Measurements from ENCODE around the gene HIPK3. TPM values are rescaled to one million over a fixed set of nuclear protein-coding genes. Genes with fewer than 3 reads are reported as not detected.

HIPK3 gene
- total RNA-seq, 1 experiment from 2014 or later, result 51.4 TPM

GRCh38 chr11:33256031-33256812 lies 959 bp upstream of the HIPK3 start:
- H3K36me3 Mint-ChIP-seq (ENCODE audit: insufficient read depth, unreplicated experiment), result peaks cover 6% of the 10 kb centered on the region
- no peak for TF ChIP-seq CTCF (IDR thresholded peaks at IDR 0.05; ENCODE audit: unreplicated experiment)
- peaks cover 18% of the 10 kb centered on the region for H3K4me1 Mint-ChIP-seq (ENCODE audit: insufficient read depth, unreplicated experiment)
- ChIA-PET POLR2A (interaction anchor here (0.8 to 9.6 kb wide), 8 partner anchors 10 to 93 kb away, joined by 3 to 123 read pairs (median 4); partner anchors contain the start of gene CSTF3), CTCF (interaction anchor here (0.6 to 3.5 kb wide), 7 partner anchors 16 to 1885 kb away, joined by 3 to 20 read pairs (median 3); partner anchors contain the start of gene CSTF3)
- TSS peak; percentile 78 for BruUV-seq (replicated peaks)
- H3K27ac Mint-ChIP-seq (ENCODE audit: low read depth, unreplicated experiment), result peak overlapping the region; percentile 95
- DNase-seq (ENCODE audit: unreplicated experiment), result peak; percentile 51
- no peaks in the 10 kb centered on the region for H3K27me3 Mint-ChIP-seq (ENCODE audit: insufficient read depth, unreplicated experiment)
- H3K9me3 Mint-ChIP-seq (ENCODE audit: unreplicated experiment), result no peaks in the 10 kb centered on the region
- peak overlapping the region; percentile 90 for H3K4me3 Mint-ChIP-seq (ENCODE audit: unreplicated experiment)
- intact Hi-C loops (cut with micrococcal nuclease), result loop anchor here (5.0 kb wide), 1 partner anchor 436 kb away; no protein-coding TSS in a partner anchor

GRCh38 chr11:33256813-33257159 lies 395 bp upstream of the HIPK3 start:
- peaks cover 22% of the 10 kb centered on the region for H3K4me1 Mint-ChIP-seq (ENCODE audit: insufficient read depth, unreplicated experiment)
- H3K36me3 Mint-ChIP-seq (ENCODE audit: insufficient read depth, unreplicated experiment), result peaks cover 6% of the 10 kb centered on the region
- TF ChIP-seq CTCF (IDR thresholded peaks at IDR 0.05; ENCODE audit: unreplicated experiment), result no peak
- no peaks in the 10 kb centered on the region for H3K27me3 Mint-ChIP-seq (ENCODE audit: insufficient read depth, unreplicated experiment)
- intact Hi-C loops (cut with micrococcal nuclease), result loop anchor here (5.0 kb wide), 1 partner anchor 436 kb away; no protein-coding TSS in a partner anchor
- ChIA-PET CTCF (interaction anchor here (0.5 to 1.3 kb wide), 2 partner anchors 54 to 95 kb away, joined by 3 to 7 read pairs; partner anchors contain the start of gene CSTF3), POLR2A (interaction anchor here (0.5 to 9.6 kb wide), 11 partner anchors 10 to 479 kb away, joined by 3 to 123 read pairs (median 3); partner anchors contain the start of gene CSTF3)
- H3K27ac Mint-ChIP-seq (ENCODE audit: low read depth, unreplicated experiment), result peak overlapping the region; percentile 95
- H3K9me3 Mint-ChIP-seq (ENCODE audit: unreplicated experiment), result no peaks in the 10 kb centered on the region
- H3K4me3 Mint-ChIP-seq (ENCODE audit: unreplicated experiment), result peak overlapping the region; percentile 90
- BruUV-seq (replicated peaks), result no TSS peak
- DNase-seq (ENCODE audit: unreplicated experiment), result no peak

GRCh38 chr11:33257897-33258630 lies 883 bp downstream of the HIPK3 start:
- no TSS peak for BruUV-seq (replicated peaks)

More at GRCh38 chr11:33257897-33258630, 883 bp downstream of the HIPK3 start:
- H3K4me3 Mint-ChIP-seq (ENCODE audit: unreplicated experiment), result peak overlapping the region; percentile 90
- no peak for TF ChIP-seq CTCF (IDR thresholded peaks at IDR 0.05; ENCODE audit: unreplicated experiment)
- H3K4me1 Mint-ChIP-seq (ENCODE audit: insufficient read depth, unreplicated experiment), result peaks cover 28% of the 10 kb centered on the region
- ChIA-PET CTCF (interaction anchor here (0.7 to 1.8 kb wide), 3 partner anchors 87 to 329 kb away, joined by 3 to 5 read pairs (median 4); no protein-coding TSS in a partner anchor), POLR2A (interaction anchor here (0.7 to 9.6 kb wide), 9 partner anchors 12 to 437 kb away, joined by 3 to 123 read pairs (median 5); partner anchors contain the start of genes CSTF3 and QSER1)
- peak; percentile 92 for DNase-seq (ENCODE audit: unreplicated experiment)
- H3K27me3 Mint-ChIP-seq (ENCODE audit: insufficient read depth, unreplicated experiment), result no peaks in the 10 kb centered on the region
- peaks cover 6% of the 10 kb centered on the region for H3K36me3 Mint-ChIP-seq (ENCODE audit: insufficient read depth, unreplicated experiment)
- no peaks in the 10 kb centered on the region for H3K9me3 Mint-ChIP-seq (ENCODE audit: unreplicated experiment)
- peak overlapping the region; percentile 95 for H3K27ac Mint-ChIP-seq (ENCODE audit: low read depth, unreplicated experiment)
- intact Hi-C loops (cut with micrococcal nuclease), result loop anchor here (1.0 to 5.0 kb wide), 3 partner anchors 71 to 434 kb away; no protein-coding TSS in a partner anchor
